A673 (cell line): Measurements from ENCODE around the gene IQGAP3.

ENCODE experiments used
- EZH2 ChIP-seq: fragments of 200-600 bp; sonication (generic); IDR thresholded peaks from 2 replicates; pipeline ENCODE4 v1.6.1; 2017; ENCODE audit warnings: borderline replicate concordance, low read depth, mild to moderate bottlenecking, mixed read lengths, antibody characterized with exemption, low read length; ENCODE audit not compliant: poor library complexity, severe bottlenecking
- TF ChIP-seq, protein P1 (sequence below): fragments of 300-800, 200-600 bp; sonication (generic); conservative IDR thresholded peaks from 2 replicates; pipeline ENCODE4 v1.5.1; 2017; ENCODE audit warnings: low read depth, mild to moderate bottlenecking, antibody characterized with exemption, low read length, moderate library complexity, mixed read lengths

DNA sequence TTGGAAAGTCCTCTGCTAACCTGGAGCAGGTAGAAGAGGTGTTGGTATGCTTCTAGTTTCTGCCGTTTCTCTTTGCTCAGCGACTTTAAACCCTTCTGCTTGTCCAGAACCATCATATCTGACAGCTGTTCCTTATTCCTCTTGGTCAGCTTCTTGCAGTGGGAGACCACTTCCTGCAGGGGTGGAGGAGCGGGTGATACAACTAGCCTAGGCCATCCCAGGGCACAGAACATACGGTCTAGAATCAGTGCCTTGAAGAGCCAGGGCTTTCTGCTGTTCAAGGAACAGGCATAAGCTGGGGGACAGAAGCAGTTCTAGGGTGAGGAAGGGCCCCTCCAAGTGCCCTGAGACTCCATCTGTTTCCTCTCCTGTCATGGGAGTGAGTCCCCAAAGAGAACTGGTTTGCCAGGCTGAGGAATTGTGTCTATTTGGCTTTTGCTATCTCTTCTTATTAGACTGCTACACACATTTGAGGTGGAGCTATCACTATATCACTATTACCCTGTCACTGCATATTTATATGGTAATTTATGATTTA is 32.5 kb downstream of the IQGAP3 start:
- TF ChIP-seq, protein P1, sequence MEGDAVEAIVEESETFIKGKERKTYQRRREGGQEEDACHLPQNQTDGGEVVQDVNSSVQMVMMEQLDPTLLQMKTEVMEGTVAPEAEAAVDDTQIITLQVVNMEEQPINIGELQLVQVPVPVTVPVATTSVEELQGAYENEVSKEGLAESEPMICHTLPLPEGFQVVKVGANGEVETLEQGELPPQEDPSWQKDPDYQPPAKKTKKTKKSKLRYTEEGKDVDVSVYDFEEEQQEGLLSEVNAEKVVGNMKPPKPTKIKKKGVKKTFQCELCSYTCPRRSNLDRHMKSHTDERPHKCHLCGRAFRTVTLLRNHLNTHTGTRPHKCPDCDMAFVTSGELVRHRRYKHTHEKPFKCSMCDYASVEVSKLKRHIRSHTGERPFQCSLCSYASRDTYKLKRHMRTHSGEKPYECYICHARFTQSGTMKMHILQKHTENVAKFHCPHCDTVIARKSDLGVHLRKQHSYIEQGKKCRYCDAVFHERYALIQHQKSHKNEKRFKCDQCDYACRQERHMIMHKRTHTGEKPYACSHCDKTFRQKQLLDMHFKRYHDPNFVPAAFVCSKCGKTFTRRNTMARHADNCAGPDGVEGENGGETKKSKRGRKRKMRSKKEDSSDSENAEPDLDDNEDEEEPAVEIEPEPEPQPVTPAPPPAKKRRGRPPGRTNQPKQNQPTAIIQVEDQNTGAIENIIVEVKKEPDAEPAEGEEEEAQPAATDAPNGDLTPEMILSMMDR, result no peak
- no peak for TF ChIP-seq EZH2
